IMR-90 (cell line): Measurements from ENCODE around the gene KRT37.

Source experiments
- RAD21 ChIP-seq: IDR thresholded peaks from 2 replicates; pipeline ENCODE4 v1.6.1; 2012; ENCODE audit warnings: low read length, improper control_type of control experiment
- RFX5 ChIP-seq: IDR thresholded peaks from 2 replicates; pipeline ENCODE4 v1.8.0; 2012; ENCODE audit warnings: low read depth, mild to moderate bottlenecking, low read length, moderate library complexity

DNA sequence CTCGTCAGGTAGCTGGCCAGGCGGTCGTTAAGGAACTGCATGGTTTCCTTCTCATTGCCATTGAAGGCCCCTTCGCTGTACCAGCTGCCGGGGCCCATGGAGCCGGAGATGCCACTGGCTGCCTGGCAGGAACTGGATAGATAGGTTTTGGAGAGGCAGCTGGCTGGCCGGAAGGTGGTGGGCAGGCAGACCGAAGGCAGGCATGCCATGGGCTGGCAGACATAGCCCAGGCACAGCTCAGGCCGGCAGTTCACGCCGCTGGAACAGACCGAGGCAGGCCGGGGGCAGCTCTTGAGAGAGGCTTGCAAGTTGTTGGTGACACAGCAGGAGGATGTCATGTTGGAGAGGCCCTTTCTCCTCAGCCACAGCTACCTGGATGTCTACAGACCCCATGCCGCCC is 42.6 kb upstream of the KRT37 start, which contains the start of gene KRT32:
- no peak for TF ChIP-seq RAD21
- TF ChIP-seq RFX5: no peak
